Renal cortex interstitium (tissue), 15 donors: ENCODE results near the gene VPS45. TPM values are rescaled to one million over a fixed set of nuclear protein-coding genes. Genes with fewer than 3 reads are reported as not detected.
"Not testable (repeated sequence)": the region's sequence is repeated elsewhere in the genome, so short reads cannot be mapped to it uniquely, and the experiment has no call there.

ENCODE experiments used
- DNase-seq, 11 donors: peaks; one replicate each; pipeline ENCODE4 v3.0.0-alpha.2; 2013; ENCODE audit warnings: low read depth in 9 of 11, low spot score in 4 of 11; ENCODE audit errors: extremely low read depth in 1 of 11
- long read RNA-seq, 16 experiments: transcript quantifications; one replicate each; lab custom pipeline, GENCODE V29; 2026
- polyA plus RNA-seq, 3 donors: library from polyadenylated mRNA; unstranded; fragments of 120-200 nt; gene quantifications; one replicate each; pipeline ENCODE4 v1.2.1, GENCODE V29; 2013; ENCODE audit not compliant: insufficient read length in 3 of 3

The VPS45 gene, protein sequence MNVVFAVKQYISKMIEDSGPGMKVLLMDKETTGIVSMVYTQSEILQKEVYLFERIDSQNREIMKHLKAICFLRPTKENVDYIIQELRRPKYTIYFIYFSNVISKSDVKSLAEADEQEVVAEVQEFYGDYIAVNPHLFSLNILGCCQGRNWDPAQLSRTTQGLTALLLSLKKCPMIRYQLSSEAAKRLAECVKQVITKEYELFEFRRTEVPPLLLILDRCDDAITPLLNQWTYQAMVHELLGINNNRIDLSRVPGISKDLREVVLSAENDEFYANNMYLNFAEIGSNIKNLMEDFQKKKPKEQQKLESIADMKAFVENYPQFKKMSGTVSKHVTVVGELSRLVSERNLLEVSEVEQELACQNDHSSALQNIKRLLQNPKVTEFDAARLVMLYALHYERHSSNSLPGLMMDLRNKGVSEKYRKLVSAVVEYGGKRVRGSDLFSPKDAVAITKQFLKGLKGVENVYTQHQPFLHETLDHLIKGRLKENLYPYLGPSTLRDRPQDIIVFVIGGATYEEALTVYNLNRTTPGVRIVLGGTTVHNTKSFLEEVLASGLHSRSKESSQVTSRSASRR
- 10 to 100 TPM; 62.8 to 75.7 (median 68.6) TPM for polyA plus RNA-seq
- long read RNA-seq, donor 1, partial matches to known transcripts: 5 of 14 reads
- long read RNA-seq, donor 1, other reads (novel, unspliced or antisense): 0 of 14 reads
- long read RNA-seq, donor 2, transcript VPS45-202 (15 exons, 2,790 nt): major isoform, 7 of 9 reads
- long read RNA-seq, donor 2, partial matches to known transcripts: 0 of 9 reads
- long read RNA-seq, donor 2, other reads (novel, unspliced or antisense): 0 of 9 reads
- long read RNA-seq, donor 3, transcript VPS45-202 (15 exons, 2,790 nt): major isoform, 12 of 16 reads
- long read RNA-seq, donor 3, partial matches to known transcripts: 0 of 16 reads
- long read RNA-seq, donor 3, other reads (novel, unspliced or antisense): 0 of 16 reads
- long read RNA-seq, donor 4, transcript VPS45-202 (15 exons, 2,790 nt): major isoform, 8 of 19 reads
- long read RNA-seq, donor 4, partial matches to known transcripts: 6 of 19 reads
- long read RNA-seq, donor 4, other reads (novel, unspliced or antisense): 0 of 19 reads
- long read RNA-seq, donor 5: 0 reads
- long read RNA-seq, donor 6, transcript VPS45-202 (15 exons, 2,790 nt): major isoform, 7 of 25 reads
- long read RNA-seq, donor 6, partial matches to known transcripts: 10 of 25 reads
- long read RNA-seq, donor 6, other reads (novel, unspliced or antisense): 0 of 25 reads
- long read RNA-seq, donor 7, transcript VPS45-202 (15 exons, 2,790 nt): major isoform, 5 of 12 reads
- long read RNA-seq, donor 7, partial matches to known transcripts: 5 of 12 reads
- long read RNA-seq, donor 7, other reads (novel, unspliced or antisense): 0 of 12 reads
- long read RNA-seq, donor 8, transcript VPS45-202 (15 exons, 2,790 nt): major isoform, 7 of 47 reads
- long read RNA-seq, donor 8, transcript VPS45-210 (4 exons, 1,135 nt): minor isoform, 5 of 47 reads
- long read RNA-seq, donor 8, partial matches to known transcripts: 30 of 47 reads
- long read RNA-seq, donor 8, other reads (novel, unspliced or antisense): 0 of 47 reads
- long read RNA-seq, donor 9, transcript VPS45-202 (15 exons, 2,790 nt): major isoform, 7 of 10 reads
- long read RNA-seq, donor 9, partial matches to known transcripts: 0 of 10 reads
- long read RNA-seq, donor 9, other reads (novel, unspliced or antisense): 0 of 10 reads
- long read RNA-seq, donor 10, transcript VPS45-202 (15 exons, 2,790 nt): major isoform, 9 of 22 reads
- long read RNA-seq, donor 10, partial matches to known transcripts: 10 of 22 reads
- long read RNA-seq, donor 10, other reads (novel, unspliced or antisense): 0 of 22 reads
- long read RNA-seq, donor 11, transcript VPS45-202 (15 exons, 2,790 nt): major isoform, 6 of 8 reads
- long read RNA-seq, donor 11, partial matches to known transcripts: 0 of 8 reads
- long read RNA-seq, donor 11, other reads (novel, unspliced or antisense): 0 of 8 reads
- long read RNA-seq, donor 12, transcript VPS45-202 (15 exons, 2,790 nt): major isoform, 5 of 9 reads
- long read RNA-seq, donor 12, partial matches to known transcripts: 0 of 9 reads
- long read RNA-seq, donor 12, other reads (novel, unspliced or antisense): 0 of 9 reads
- long read RNA-seq, donor 13, transcript VPS45-202 (15 exons, 2,790 nt): major isoform, 13 of 421 reads
- long read RNA-seq, donor 13, partial matches to known transcripts: 311 of 421 reads
- long read RNA-seq, donor 13, other reads (novel, unspliced or antisense): 89 of 421 reads
- long read RNA-seq, donor 14, transcript VPS45-202 (15 exons, 2,790 nt): major isoform, 10 of 19 reads
- long read RNA-seq, donor 14, transcript VPS45-213 (2 exons, 1,670 nt): minor isoform, 5 of 19 reads
- long read RNA-seq, donor 14, partial matches to known transcripts: 0 of 19 reads
- long read RNA-seq, donor 14, other reads (novel, unspliced or antisense): 0 of 19 reads
- long read RNA-seq, donor 15, partial matches to known transcripts: 0 of 3 reads
- long read RNA-seq, donor 15, other reads (novel, unspliced or antisense): 0 of 3 reads
- long read RNA-seq, donor 16, transcript VPS45-210 (4 exons, 1,135 nt): minor isoform, 5 of 56 reads
- long read RNA-seq, donor 16, transcript VPS45-202 (15 exons, 2,790 nt): major isoform, 23 of 56 reads
- long read RNA-seq, donor 16, partial matches to known transcripts: 20 of 56 reads
- long read RNA-seq, donor 16, other reads (novel, unspliced or antisense): 0 of 56 reads

DNA sequence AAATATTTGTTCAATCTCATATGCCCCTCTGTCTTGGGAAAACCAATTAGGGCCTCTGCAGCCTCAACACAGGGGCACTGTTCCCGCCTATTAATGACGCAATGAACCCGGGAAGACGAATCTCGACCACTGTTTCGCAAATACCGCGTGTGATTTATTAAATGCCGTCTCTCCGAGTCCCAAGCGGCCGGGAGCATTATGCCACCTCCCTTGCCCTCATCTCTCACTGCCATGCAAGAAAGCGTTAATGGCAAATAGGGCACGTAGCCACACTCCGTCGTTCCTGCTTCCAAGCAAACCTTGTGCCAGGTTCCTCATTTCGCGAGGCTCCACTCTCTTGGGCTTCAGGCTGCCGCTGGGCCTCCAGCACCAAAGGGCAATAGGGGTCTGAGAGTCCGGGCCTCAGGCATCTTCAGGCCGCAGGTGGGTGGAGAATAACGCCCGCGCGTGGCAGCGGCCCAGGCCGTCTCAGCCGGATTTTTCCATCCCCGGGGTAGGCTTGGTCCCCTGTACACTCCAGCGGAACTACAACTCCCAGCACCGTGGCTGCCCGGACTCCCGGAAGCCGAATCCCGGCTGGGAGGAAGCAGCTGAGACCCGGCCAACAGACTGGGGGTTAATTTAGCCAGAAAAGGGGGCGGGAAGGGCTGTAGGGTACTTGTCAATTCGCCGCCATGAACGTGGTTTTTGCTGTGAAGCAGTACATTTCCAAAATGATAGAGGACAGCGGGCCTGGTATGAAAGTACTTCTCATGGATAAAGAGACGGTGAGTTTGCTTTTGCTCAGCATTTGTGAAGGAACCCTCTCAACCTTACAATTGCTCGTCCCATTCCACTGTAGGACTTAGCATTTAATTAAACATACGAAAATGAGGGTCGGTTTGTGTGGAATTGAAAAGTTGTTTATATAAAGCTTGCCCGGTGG is at the start of gene VPS45:
VPS45 (plus strand) TSS at position 593 of the 925 bp plus-strand sequence; CDS start at position 675, 82 bp downstream.
- peak; percentile 84 to 93 (median 89) for DNase-seq

- no peak for DNase-seq
These were observed 49.4 kb upstream of the VPS45 start for GRCh38 chr1:150018165-150018564.

DNA sequence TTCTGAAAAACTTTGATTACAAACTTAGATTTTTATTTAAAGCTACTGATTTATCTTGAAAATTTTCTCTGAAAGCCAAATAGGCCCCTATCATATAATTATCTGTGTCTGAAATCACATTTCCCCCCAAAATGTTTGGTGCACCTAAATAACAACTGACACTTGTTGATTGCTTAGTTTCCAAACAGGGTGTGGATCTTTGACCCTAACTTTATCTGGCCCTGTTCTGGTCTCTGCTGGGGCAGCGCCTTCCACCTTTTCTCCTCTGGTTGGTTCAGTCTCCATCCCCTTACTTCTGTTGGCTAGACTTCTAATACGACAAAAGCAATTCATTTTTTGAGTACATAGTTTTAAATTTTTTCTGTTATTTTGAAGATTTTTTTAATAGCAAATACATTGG is 46.9 kb upstream of the VPS45 start:
- DNase-seq: no peak

DNA sequence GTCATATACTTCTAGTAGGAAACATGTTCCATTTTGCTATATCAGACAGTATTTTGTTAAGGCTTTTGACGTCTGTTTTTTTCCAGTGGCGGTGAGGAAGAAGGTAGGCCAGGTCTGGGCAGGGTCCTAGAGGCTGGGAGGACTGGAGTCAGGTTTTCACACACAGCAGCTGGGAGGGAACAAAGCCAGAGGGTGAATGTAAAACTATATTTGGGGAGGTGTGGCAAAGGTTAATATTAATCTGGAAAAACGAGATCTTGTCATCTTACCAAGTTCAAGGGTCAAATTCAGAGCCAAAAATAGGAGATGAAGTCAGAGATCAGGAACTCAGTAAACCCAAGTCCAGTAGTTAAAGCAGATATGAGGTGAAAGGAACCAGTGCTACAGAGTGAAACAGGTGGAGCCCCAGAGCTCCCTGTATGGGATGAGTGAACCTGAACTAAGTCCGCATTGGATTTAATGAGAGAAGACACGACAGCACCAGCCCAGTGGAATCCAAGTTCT is 46.3 kb upstream of the VPS45 start:
- DNase-seq: peak in 1 of 11 donors; percentile 52

- no peak for DNase-seq
These were observed 45.2 kb upstream of the VPS45 start for GRCh38 chr1:150022357-150022756.

GRCh38 chr1:150024156-150024555 is 43.4 kb upstream of the VPS45 start:
- no peak for DNase-seq

DNA sequence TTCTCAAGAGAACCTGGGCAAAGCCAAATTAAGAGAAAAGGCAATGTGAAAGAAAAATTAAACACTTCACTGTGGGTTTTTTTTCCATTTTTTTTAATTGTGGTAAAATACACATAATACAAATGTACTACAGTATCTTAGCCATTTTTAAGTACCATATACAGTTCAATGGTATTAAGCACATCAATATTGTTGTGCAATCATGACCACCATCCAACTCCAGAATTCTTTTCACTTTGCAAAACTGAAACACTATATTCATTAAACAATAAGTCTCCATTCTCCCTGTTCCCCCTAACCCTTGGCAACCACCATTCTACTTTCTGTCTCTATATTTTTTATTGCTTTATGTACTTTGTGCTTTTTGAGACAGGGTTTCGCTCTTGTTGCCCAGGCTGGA is 39.3 kb upstream of the VPS45 start:
- DNase-seq: no peak

- DNase-seq: no peak
These were observed 33.2 kb upstream of the VPS45 start for GRCh38 chr1:150034336-150034735.

- DNase-seq: no peak
These were observed 17.6 kb upstream of the VPS45 start for GRCh38 chr1:150049926-150050325.

- no peak for DNase-seq
These were observed 16.5 kb upstream of the VPS45 start for GRCh38 chr1:150051089-150051373.

GRCh38 chr1:150051905-150052412 is 15.6 kb upstream of the VPS45 start:
- not testable (repeated sequence) for DNase-seq

GRCh38 chr1:150053926-150054325 is 13.7 kb upstream of the VPS45 start:
- no peak for DNase-seq

- not testable (repeated sequence) for DNase-seq
These were observed 12.1 kb upstream of the VPS45 start for GRCh38 chr1:150055507-150055906.

- DNase-seq: no peak
These were observed 11.2 kb upstream of the VPS45 start for GRCh38 chr1:150056407-150056806.

- DNase-seq: no peak
These were observed 7.3 kb upstream of the VPS45 start for GRCh38 chr1:150060260-150060659.
